HG02938 (cell line): Measurements from ENCODE around the gene MRPL20.
"Not testable (repeated sequence)": the region's sequence is repeated elsewhere in the genome, so short reads cannot be mapped to it uniquely, and the experiment has no call there.

Experiments used
- ATAC-seq: cut with Tn5 transposase; IDR thresholded peaks from one replicate; pipeline ENCODE4 v1.9.1; 2021; ENCODE audit warnings: mild to moderate bottlenecking, moderate library complexity; ENCODE audit not compliant: unreplicated experiment

MRPL20 gene

DNA sequence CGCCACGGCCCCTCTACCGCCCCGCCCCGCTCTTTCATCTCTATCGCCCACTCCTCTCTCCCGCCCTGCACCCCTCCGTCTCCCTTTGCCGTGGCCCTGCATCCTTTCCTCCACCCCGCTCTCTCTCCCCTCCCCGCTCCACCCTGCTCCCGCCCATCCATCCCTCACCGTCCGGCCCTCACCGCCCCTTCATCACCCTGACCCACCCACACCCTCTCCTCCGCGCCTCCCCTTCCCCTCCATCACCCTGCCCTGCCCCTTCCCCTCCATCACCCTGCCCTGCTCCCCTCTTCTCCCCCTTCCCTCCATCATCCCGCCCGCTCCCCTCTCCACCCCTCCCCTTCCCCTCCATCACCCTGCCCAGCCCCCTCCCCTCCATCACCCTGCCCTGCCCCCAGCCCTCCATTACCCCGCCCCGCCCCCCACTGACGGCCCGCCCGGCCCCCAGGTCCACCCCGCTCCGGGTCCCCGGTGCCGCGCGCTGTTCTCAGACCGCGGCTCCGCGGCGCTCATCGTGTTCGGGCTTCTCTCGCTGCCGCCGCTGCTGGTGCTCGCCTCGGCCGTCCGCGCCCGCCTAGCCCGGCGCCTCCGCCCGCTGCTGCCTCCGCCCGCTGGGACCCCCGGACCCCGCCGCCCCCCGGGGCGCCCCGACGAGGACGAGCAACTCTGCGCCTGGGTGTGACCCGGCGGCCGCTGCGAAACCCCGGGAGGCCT lies 20.2 kb upstream of the MRPL20 start:
- no peak for ATAC-seq

DNA sequence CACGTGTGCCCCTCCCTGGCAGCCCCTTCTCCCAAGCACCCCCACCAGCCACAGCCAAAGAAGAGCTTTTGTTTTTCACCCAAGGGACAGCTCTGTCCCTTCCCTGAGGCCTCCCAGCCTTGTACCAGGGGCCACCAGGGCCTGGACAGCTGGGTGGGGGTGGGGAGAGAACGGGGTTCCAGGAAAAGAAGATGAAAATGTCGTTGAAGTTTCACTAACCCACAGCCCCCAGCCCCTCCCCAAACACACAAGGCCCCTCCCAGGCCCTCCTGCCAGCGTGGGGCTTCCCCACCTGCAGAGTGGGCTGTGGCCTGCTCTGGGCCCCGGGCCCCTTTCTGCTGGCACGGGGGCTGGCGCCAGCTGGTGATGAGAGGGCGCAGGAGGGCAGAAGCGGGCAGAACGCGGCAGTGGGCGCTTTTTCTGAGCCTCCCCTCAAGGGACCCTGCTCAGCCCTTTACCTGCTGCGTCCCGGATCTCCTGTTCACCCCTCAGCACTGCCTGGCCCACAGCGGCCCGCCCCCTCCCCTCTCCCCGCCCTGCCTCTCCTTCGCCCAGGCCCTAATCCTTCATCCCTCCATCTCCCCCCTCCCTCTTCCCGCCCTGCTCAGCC lies 19.5 kb upstream of the MRPL20 start:
- ATAC-seq: no peak

DNA sequence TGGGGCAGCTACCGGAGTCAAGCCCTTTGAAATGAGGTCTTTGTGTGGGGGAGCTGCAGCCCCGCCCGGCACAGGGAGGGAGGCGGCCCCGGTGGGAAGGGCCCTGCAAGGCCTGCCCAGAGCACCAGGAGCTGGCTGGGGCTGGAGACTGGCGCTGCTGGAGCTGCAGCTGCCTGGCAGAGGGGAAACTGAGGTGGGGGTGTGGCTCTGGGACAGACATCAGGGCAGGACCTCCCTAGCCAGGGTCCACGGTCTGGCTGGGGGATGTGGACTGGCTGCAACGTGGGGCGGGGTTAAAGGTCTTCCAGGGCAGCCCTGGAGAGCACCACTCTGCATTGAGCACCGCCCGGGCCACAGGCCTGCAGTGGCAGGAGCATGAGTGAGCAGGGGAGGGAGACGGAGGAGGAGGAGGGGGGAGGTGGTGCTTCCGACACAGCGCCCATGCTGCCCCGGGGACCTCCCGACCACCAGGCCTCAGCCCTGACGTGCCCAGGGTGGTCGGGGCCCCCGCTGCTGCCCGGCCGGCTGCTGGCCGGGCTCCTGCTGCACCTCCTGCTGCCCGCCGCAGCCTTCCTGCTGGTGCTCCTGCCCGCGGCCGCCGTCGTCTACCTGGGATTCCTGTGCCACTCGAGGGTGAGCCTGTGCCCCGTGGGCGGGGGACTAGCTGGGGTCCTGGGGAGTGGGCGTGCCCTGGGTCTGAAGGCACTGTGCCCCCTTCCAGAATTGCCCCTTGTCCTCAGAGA lies 18.8 kb upstream of the MRPL20 start:
- ATAC-seq: no peak

DNA sequence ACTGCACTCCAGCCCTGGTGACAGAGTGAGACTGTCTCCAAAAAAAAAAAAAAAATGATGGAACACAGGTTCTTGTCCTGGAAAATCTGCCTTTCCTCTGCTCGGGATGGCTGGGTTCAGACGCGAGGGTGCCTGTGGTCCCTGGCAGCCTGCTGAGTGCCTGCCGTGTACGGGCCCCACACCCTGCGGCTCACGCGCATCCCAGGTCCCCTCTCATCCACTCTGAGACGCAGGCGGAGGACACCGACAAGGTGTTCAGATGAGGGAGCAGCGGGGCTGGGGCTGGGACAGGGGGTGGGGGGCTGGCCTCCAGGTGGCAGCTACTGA lies 18.3 kb upstream of the MRPL20 start:
- ATAC-seq: no peak

DNA sequence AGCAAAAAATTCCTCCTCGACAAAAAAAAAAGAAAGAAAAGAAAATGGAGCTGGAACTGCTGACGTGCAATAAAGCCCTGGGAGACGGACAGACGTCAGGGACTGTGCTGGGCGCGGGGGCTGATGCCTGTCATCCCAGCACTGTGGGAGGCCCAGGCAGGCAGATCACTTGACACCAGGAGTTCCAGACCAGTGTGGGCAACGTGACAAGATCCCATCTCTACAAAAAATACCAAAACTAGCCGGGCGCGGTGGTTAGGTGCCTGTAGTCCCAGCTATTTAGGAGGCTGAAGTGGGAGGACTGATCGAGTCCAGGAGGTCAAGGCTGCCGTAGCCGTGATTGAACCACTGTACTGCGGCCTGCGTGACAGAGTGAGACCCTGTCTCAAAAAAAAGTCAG lies 17.6 kb upstream of the MRPL20 start:
- ATAC-seq: no peak

DNA sequence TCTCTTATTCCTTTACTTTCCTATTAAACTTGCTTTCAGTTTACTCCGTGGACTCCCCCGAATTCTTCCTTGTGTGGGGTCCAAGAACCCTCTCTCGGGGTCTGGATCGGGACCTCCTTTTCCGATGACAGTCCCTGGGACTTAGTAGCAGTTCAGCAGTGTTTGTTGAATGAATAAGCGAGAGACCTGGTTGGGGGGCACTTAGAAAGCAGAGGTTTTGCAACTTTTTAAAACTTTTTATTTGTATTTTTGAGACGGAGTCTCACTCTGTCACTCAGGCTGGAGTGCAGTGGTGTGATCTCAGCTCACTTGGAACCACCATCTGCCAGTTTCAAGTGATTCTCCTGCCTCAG lies 16.1 kb upstream of the MRPL20 start:
- no peak for ATAC-seq

DNA sequence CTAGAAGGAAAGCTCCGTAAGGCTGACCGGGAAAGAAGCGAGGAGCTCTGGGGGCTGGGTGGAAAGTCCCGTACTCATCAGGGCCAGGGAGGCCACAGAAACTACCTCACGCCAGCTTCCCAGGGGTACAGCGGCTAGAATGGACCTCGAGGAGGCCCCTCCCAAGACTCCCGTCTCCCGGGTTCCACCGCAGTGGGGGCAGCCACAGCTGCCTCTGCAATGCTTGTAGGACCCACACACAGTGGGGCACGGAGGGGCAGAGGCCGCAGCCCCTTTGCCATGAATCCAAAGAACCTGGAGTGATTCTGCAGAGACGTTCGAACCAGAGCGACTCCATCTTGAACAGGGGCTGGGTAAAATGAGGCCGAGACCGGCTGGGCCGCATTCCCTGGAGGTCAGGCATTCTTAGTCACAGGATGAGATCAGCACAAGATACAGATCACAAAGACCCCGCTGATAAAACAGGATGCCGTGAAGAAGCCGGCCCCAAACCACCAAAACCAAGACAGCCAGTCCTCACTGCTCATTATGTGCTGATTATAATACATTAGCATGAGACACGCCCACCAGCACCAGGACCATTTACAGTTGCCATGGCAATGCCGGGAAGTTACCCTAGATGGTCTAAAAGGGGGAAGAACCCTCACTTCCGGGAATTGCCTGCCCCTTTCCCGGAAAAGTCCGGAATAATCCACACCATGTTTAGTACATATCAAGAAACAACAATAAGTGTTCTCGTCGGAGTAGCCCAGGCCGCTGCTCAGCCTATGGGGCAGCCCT lies 15.6 kb upstream of the MRPL20 start:
- ATAC-seq: no peak

DNA sequence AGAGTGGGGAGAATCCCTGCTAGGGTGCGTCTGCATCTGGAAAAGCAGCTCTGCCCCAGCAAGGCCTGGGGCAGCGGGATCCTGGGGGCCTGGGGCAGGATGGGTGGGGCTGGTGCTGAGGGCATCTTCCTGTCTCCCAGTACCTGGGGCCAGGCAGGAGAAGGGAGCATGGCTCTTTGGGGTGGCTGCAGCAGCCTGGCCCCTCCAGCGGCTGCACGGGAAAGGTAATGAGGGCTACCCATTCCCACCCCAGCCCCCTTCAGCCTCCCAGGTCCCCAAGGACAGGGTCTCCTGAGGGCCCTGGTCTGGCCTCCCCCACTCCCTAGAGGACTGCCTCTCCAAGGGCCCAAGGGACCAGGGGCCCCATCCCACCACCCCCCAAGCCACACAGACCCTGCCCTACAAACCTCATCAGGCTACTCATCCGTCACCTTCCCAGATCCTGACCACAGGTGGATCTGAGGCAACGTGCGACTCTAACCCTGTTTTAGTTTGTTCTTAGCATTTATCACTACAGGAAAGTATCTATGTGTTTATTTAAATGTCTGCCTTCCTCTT lies 14.9 kb upstream of the MRPL20 start:
- no peak for ATAC-seq

DNA sequence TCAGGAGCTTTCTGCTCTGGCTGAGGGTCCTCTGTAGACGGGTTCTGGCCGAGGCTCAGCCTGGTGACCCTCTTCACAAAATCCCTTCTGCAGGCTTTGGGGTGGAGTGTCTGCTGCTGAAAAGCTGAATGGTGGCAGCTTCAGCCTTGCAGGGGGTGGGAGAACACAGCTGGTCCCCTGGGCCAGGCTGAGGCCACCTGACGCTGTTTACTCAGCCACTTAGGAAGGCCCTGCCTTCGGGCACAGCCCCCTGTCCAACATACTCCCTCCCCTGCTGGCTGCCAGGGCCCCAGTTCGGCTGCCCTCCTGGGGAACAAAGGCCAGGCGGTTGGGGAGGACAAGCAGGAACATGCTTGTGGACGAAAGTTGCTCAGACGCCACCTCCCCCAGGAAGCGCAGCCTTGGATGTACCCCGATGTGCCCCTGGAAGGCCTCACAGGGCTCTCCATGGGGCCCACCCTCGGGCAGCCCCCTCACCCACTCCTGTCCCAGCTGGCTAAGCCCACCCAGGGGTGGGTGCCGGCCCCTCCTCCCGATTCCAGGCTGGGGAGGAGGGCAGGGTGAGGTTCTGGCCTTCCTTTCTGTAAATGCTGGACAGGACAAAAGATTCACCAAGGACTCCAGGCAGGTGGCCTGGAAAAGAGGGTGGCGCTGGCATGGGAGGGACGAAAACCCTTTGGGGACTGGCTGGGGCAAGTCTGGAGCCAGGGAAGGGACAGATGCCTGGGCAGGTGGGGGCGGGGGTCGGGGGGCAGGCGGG lies 14.2 kb upstream of the MRPL20 start, which contains the start of gene ANKRD65:
Gene ANKRD65, minus strand, starts transcription at position 130 of the 760 bp plus-strand sequence. CDS start 271 bp downstream, outside the sequence.
- ATAC-seq: no peak

DNA sequence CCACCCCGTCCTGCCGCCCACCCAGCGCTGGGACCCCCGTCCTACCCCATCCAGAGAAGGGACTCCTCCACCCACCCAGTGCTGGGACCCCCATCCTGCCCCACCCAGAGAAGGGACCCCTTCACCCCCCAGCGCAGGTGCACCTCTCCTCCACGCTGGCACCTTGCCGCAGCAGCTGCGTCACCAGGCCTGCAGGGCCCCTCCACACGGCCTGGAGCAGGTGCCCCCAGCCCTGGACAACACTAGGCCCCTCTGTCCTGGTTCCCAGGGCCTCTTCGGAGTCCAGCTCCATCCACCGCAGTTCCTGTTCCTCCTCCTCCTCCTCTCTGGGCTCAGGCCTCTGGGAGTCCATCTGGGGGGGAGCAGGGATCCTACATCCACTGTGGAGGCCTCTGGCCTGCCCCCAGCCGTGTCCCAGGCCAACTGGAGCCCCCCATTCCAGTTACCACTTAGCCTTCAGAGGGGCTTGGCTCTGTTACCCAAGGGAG lies 13.6 kb upstream of the MRPL20 start:
- no peak for ATAC-seq

DNA sequence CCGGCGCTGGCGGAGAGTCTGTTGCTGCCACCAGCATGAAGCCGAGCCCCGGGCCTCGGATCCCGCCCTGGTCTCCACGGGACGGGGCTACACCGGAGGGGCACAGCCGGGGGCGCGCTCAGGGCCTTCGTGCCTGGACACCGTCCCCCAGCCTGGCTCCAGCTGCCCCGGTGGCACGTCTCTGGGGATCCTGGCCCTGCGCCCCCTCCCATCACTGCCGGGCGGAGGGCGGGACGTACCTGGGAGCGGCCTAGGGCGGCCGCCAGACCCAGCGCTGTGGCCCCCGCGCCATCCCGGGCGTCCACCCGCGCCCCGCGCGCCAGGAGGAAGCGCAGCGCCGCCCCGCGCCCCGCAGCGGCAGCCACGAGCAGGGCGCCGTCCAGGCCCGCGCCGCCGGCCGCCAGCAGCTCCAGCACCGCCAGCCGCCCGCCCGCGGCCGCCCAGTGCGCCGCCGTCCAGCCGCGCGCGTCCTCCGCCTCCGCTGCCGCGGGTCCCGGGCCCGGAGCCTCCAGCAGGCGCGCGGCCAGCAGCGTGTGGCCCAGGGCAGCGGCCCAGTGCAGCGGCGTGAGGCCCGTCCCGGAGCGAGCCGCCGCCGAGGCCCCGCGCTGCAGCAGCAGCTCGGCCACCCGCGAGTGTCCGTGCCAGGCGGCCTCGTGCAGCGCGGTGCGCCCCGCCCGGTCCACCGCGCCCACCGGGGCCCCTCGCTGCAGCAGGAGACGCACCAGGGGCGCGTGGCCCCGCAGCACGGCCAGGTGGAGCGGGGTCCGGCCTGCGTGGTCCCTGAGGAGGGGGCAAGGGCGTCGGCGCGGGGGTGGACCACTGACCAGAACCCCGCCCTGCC lies 12.9 kb upstream of the MRPL20 start:
- ATAC-seq: no peak

DNA sequence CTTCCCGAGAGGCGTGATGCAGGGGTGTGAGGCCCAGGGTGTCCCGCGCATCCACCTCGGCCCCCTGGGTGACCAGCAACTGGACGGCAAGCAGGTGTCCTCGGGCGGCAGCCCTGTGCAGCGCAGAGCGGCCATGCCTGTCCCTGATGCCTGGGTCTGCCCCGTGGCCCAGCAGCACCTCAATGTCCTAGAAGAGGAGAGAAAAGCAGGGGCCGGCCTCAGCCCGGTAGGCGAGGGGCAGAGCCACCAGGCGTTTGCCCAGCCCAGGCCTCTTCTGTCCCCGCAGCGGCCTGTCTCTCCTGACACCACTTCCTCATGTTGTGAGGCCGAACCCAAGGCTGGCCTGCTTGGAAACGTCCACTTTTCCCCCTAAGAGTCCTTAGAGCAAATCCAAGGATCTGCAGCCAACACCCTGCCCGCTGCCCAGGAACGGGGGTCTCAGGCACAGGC lies 12.3 kb upstream of the MRPL20 start:
- ATAC-seq: no peak

DNA sequence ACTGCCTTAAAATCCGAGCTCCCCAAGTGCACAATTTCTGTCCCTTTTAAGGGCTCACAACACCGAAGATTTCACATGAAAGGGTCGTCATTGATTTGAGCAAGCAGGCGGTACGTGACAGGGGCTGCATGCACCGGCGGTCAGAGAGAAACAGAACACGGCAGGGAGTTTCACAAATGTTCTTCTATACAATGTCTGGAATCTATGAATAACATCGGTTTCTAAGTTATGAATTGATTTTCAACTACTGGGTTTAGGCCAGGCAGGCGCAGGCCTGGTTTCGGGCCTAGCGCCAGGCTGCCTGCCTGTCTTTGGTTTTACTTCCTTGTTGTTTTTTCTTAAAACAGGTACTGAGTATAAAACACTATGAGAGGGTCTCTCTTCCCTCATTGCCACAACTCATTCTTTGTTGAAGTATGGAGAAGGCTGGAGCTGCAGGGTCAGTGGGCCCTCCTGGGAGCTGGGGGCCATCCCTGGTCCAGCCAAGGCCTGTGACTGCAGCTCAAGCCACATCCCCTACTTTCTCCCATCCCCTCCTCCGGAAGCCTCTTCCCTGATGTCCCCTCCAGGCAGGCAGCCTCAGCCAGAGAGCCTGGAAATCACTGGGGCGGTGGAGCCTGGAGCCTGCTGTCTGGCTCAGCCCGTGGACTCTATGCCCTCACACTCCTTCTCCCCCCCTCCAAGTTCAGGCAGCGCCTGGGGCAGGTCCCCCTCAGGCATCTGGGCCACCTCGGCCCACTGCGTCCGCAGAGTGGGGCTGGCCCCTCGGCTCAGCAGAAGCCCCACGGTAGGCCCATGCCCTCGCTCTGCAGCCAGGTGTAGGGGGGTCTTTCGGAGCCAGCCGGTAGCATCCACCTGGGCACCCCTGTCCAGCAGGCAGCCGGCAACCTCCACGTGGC lies 11.6 kb upstream of the MRPL20 start:
- ATAC-seq: no peak

DNA sequence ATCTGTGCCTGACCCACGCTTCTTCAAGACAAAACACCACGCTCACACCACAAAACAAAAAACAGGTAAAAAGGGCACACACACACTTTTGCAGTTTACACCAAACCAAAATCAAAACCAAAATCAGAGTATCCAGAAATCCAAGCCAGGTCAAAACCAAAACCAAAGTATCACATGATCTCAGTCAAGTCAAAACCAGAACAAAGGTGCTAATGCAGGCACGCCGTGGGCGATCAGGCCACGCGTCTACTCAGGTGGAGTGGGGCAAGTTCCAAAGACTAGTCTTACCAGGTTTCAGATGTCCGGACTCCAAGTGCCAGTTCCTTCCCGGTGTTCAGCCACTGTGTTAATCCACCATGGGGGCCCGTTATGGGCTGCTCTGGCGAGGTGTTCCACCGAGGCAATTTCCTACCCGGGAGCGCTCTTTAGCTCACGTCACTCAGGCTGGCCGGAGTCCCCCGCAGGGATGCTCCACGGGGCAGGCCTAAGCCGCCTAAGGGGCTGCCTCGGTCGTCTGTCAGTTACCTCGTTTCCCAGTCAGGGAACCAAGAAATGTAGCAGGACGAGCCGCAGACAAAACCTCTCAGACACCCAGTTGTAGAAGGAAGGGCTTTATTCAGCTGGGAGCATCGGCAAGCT lies 10.9 kb upstream of the MRPL20 start:
- ATAC-seq: not testable (repeated sequence)

DNA sequence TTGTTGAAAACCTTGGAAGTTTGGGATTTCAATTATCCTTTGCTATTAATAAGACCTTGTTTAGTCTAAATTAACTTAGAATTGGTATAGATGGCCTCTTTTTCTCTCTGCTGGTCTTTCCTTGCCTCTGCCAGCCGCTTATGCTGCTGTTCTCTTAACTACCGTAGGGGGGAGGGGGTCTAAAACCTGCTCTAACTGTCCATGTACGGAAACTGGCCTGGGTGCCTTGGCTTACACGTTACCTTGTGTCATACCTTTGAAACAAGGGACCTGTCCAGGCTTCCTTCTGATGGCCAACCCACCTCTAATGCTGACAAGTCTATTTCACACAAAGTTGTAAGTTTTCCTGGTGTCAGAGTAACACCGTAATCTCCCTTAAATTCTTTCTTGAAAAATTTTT lies 10.3 kb upstream of the MRPL20 start:
- not testable (repeated sequence) for ATAC-seq

DNA sequence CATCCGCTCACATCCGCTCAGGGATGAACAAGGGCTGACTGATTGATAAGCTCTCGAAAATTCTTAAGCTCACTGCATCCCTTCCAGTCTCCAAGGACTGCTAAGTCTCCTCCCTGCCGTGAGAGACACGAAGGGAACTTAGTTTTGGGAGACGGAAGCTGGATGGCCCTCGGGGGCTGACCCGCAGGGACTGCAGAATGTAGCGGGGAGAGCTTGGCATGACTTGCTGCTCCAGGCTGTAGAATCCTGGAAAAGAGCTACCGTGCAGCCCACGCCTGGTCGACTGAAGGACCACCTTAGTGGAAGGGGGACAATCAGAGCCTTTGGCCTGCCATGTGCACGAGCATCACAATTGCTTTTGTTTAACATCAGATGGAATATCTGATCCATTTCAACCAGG lies 8.7 kb upstream of the MRPL20 start:
- ATAC-seq: no peak

DNA sequence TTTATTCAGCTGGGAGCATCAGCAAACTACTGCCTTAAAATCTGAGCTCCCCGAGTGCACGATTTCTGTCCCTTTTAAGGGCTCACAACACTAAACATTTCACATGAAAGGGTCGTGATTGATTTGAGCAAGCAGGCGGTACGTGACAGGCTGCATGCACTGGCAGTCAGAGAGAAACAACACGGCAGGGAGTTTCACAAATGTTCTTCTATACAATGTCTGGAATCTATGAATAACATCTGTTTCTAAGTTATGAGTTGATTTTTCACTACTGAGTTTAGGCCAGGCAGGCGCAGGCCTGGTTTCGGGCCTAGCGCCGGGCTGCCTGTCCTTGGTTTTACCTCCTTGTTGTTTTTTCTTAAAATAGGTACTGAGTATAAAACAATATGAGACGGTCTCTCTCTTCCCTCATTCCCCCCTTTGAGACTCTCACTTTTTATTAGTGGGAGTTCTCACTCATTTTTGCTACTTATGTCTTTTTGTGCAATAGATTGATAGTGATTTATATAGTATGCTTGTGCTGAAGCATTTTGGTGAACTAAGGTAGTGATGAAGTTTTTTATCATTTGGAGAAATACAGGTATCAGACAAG lies 5.3 kb upstream of the MRPL20 start:
- not testable (repeated sequence) for ATAC-seq
